Esophagus muscularis mucosa (tissue), 3 donors: ENCODE results near the gene DPYSL3.
A peak's percentile ranks its signal among the peaks of the same experiment; 100 is the strongest.

Experiments used
- CTCF ChIP-seq, 3 experiments: fragments of 200-600 bp in 2 of 3; fragments of 450-650 bp in 1 of 3; sonication (generic) in 2 of 3; IDR thresholded peaks; one replicate each; pipeline ENCODE4 v1.5.1; 2017 to 2019; ENCODE audit warnings: antibody characterized with exemption in 3 of 3, mild to moderate bottlenecking in 2 of 3, moderate library complexity in 1 of 3
- POLR2A ChIP-seq: fragments of 450-650 bp; IDR thresholded peaks from one replicate; pipeline ENCODE4 v1.6.1; 2017; ENCODE audit warnings: antibody characterized with exemption, moderate library complexity, mild to moderate bottlenecking, low read depth
- POLR2AphosphoS5 ChIP-seq, 2 donors: sonication (generic); formaldehyde crosslinking; IDR thresholded peaks; one replicate each; pipeline ENCODE4 v1.6.1; 2017; ENCODE audit warnings: antibody characterized with exemption in 2 of 2

GRCh38 chr5:147403651-147404640 is 105.9 kb downstream of the DPYSL3 start:
- TF ChIP-seq POLR2AphosphoS5 (IDR thresholded peaks at IDR 0.05), result peak; percentile 87 to 88
- TF ChIP-seq POLR2A, result no peak
- TF ChIP-seq CTCF (IDR thresholded peaks at IDR 0.05), result no peak
